NCI-H2196 treated with DMSO at 0.1 percent for 48 hours (cell line): ENCODE measurements around the gene TSEN54.

ENCODE experiments used
- DNase-seq: peaks from one replicate; lab custom pipeline; 2025; ENCODE audit not compliant: unreplicated experiment; lab: John Stamatoyannopoulos, UW

TSEN54 gene

GRCh38 chr17:75563063-75563758 is 46.9 kb downstream of the TSEN54 start:
- no peak for DNase-seq

- DNase-seq: no peak
Measured at GRCh38 chr17:75564195-75564594, 47.9 kb downstream of the TSEN54 start.

- no peak for DNase-seq
Measured at GRCh38 chr17:75565066-75565465, 48.7 kb downstream of the TSEN54 start.

GRCh38 chr17:75565618-75566017 is 49.3 kb downstream of the TSEN54 start:
- DNase-seq: no peak

GRCh38 chr17:75566416-75566815 is 50.1 kb downstream of the TSEN54 start:
- no peak for DNase-seq

- no peak for DNase-seq
Measured at GRCh38 chr17:75566834-75567233, 50.5 kb downstream of the TSEN54 start.

GRCh38 chr17:75568412-75569255 is 52.3 kb downstream of the TSEN54 start:
- no peak for DNase-seq

- no peak for DNase-seq
Measured at GRCh38 chr17:75570034-75570676, 53.8 kb downstream of the TSEN54 start.

GRCh38 chr17:75570772-75571171 is 54.4 kb downstream of the TSEN54 start:
- DNase-seq: no peak

- DNase-seq: no peak
Measured at GRCh38 chr17:75571197-75571884, 55.0 kb downstream of the TSEN54 start.

GRCh38 chr17:75571885-75572215 is 55.5 kb downstream of the TSEN54 start:
- DNase-seq: no peak

- no peak for DNase-seq
Measured at GRCh38 chr17:75572713-75573539, 56.6 kb downstream of the TSEN54 start.

GRCh38 chr17:75573540-75573957 is 57.2 kb downstream of the TSEN54 start:
- no peak for DNase-seq

GRCh38 chr17:75573994-75574393 is 57.7 kb downstream of the TSEN54 start:
- no peak for DNase-seq
